BE2C (cell line): ENCODE measurements around the gene TMEM101.

ENCODE experiments used
- DNase-seq: peaks from one replicate; pipeline ENCODE4 v3.0.0-alpha.2; 2020
- H3K27me3 ChIP-seq: fragments of 250-450 bp; sonication (Bioruptor Pico); 2 replicates; pipeline ENCODE4 v1.5.1; 2020; ENCODE audit warnings: mild to moderate bottlenecking
- H3K36me3 ChIP-seq: fragments of 250-450 bp; sonication (Bioruptor Pico); 2 replicates; pipeline ENCODE4 v1.5.1; 2020; ENCODE audit warnings: mild to moderate bottlenecking
- H3K4me1 ChIP-seq: fragments of 250-450 bp; sonication (Bioruptor Pico); 2 replicates; pipeline ENCODE4 v1.5.1; 2020
- H3K4me3 ChIP-seq: 2 replicates; pipeline ENCODE4 v1.5.1; 2011; ENCODE audit warnings: low read depth, low read length
- H3K9me3 ChIP-seq: fragments of 250-450 bp; sonication (Bioruptor Pico); 2 replicates; pipeline ENCODE4 v1.5.1; 2020
- TF ChIP-seq, protein P1 (sequence below): IDR thresholded peaks from 2 replicates; pipeline ENCODE4 v1.5.1; 2012; ENCODE audit warnings: mild to moderate bottlenecking, low read depth, low read length

Gene TMEM101

DNA sequence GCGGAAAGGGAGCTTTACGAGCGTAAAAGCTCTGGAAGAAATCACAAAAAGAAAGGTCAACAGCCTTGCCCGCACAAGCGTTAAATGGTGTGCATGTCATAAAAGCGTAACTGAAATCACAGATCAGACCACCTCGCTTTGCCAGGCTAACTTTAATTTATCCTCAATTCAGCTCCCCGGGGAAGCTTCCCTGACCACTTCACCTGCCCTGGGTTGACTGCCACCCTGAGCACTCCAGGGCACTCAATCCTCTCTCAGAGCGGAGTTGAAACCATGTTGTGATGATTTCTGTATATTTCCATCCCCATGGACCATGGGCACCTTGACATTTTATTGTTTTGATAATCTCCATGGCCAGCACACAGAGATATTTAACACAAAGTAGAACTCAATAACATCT, 26.5 kb downstream of the TMEM101 start:
- H3K36me3 ChIP-seq, result no peaks in the 10 kb centered on the region
- TF ChIP-seq, protein P1, sequence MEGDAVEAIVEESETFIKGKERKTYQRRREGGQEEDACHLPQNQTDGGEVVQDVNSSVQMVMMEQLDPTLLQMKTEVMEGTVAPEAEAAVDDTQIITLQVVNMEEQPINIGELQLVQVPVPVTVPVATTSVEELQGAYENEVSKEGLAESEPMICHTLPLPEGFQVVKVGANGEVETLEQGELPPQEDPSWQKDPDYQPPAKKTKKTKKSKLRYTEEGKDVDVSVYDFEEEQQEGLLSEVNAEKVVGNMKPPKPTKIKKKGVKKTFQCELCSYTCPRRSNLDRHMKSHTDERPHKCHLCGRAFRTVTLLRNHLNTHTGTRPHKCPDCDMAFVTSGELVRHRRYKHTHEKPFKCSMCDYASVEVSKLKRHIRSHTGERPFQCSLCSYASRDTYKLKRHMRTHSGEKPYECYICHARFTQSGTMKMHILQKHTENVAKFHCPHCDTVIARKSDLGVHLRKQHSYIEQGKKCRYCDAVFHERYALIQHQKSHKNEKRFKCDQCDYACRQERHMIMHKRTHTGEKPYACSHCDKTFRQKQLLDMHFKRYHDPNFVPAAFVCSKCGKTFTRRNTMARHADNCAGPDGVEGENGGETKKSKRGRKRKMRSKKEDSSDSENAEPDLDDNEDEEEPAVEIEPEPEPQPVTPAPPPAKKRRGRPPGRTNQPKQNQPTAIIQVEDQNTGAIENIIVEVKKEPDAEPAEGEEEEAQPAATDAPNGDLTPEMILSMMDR, result no peak
- no peak for DNase-seq
- no peaks in the 10 kb centered on the region for H3K27me3 ChIP-seq
- H3K4me1 ChIP-seq, result no peaks in the 10 kb centered on the region
- no peak overlapping the region for H3K4me3 ChIP-seq
- H3K9me3 ChIP-seq, result no peaks in the 10 kb centered on the region

DNA sequence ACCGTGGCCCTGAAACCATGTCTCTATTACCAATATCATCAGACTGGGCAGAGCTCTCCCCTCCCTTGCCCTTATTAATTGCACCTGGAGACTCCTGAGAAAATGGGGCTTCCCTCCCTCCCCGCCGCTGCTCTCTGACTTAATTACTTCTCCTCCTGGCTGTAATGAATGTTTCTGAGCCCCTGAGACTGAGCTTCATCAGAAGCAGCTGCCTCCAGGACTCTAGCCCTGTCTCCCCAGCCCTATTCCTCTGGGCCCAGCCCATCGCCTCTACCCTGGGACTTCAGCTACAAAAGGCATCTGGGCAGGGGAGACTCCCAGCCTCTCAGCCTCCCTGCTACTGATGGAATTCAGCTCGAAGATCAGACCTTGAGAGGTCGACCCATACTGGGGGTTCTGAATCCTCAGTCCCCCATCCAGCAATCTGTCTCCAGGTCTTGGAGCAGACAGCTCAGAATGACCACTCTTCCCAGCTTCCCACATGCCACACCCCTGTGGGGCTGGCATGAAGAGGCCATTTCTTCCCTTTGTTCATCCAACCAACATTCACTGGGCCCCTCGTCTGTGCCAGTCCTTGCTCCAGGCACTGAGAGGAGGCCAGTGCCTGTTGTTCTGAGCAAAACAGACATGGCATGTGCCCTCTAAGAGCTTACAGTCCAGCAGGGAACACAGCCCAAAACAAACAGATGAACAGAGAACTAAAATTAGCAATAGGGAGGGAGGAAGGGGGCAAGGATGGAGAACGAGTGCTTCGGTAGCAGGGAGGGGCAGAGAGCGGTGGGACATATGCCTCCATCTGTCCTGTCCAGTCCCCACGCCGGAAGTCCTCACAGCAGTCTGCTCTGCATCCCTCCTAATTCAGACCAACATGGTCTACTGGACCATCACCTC, 27.4 kb downstream of the TMEM101 start:
- Histone ChIP-seq H3K4me1 (no peaks in the 10 kb centered on the region), H3K27me3 (no peaks in the 10 kb centered on the region), H3K4me3 (no peak overlapping the region), H3K36me3 (no peaks in the 10 kb centered on the region), H3K9me3 (no peaks in the 10 kb centered on the region)
- DNase-seq, result no peak
- TF ChIP-seq, protein P1, result no peak

DNA sequence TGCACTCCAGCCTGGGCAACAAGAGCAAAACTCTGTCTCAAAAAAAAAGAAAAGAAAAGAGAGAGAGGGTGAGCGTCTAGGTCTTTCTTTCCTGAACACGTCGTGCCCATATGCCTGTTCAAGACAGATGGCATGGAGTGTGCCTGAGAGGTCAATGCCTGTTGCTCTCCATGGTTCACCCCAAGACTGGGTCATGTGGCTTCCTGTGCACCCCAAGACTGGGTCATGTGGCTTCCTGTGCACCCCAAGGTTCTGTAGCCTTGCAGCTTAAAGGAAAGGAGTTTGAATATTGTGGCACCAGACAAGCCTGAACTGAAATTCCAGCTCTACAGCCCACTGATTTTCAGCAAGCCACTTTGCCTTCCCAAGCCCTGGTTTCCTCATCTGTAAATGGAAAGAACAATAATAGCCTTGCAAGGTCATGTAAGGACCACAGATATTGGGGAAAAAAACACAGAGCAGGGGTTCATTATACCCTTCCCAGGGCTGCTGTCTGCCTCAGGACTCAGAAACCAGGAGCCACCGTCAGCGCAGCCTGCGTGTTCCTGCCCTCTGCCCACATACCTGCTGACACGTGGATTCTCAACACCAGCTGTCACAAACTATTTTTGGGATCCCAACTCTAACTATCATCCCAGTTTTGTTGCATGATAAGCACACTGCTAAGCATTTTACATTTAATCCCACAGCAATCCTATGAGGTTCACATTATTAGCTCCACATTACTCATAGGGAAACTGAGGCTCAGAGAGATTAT, 28.4 kb downstream of the TMEM101 start:
- H3K4me3 ChIP-seq, result no peak overlapping the region
- H3K36me3 ChIP-seq, result no peaks in the 10 kb centered on the region
- H3K27me3 ChIP-seq, result no peaks in the 10 kb centered on the region
- DNase-seq, result no peak
- H3K4me1 ChIP-seq, result no peaks in the 10 kb centered on the region
- H3K9me3 ChIP-seq, result no peaks in the 10 kb centered on the region
- TF ChIP-seq, protein P1, result no peak

DNA sequence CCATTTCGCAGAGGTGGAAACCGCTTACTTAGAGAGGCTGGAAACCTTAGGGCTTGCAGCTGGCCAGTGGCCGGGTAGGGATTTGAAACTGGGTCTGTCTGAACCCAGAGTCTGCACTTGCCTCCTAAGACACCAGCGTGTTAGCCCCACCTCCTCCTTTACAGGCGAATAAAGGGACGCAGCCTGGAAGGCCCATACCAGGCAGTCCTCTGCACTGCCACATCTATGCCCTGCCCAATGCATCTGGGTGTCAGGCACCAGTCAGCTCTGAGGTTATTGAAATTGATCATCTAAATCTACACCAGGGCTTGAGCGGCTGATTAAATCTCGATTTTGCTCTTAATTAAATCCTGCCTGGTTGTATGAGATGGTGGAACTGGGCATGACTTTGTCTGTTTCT, 30.2 kb downstream of the TMEM101 start:
- Histone ChIP-seq H3K4me1 (no peaks in the 10 kb centered on the region), H3K9me3 (no peaks in the 10 kb centered on the region), H3K27me3 (no peaks in the 10 kb centered on the region), H3K36me3 (no peaks in the 10 kb centered on the region), H3K4me3 (peak overlapping the region; percentile 66)
- no peak for DNase-seq
- TF ChIP-seq, protein P1, result no peak

DNA sequence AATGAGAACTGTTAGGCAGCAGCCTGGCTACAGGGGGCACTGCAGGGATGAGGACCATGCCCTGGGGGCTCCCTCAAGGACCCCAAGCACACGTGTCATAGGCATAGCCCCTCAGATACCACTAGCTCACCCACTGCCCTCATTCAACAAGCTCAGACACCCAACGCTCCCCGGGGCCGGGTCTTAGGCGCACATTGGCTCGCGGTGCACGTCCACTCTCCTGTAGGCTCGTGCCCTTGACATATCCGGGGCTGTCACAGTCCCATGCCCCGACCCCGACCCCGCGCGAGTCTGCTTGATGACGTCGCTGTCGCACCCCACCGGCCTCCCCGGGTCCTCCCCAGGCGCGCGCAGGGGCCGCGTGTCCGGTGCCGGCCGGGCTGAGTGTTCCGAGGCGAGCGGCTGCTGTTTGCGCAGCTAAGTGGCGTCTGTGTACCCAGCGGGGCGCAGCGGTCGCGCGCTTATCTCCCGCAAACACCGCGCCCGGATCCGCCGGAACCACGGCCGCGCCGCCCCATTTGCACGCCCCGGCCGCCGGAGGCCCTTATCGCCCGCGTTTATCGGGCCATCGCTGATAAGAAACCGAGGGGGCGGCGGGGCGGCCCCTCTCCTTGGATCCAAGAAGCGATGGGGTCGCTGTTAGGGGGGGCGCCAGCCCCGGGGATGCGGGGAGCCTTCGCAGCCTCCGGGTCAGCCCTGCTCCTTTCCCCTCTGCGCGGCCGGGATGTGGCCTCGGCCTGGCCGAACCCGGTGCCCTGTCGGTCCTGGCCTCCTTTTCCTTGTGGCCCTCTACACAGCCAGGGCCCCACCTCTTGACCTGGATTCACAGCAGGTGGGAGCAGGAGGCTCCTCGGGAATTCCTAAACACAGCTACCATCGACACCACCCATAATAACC, 31.0 kb downstream of the TMEM101 start:
- no peaks in the 10 kb centered on the region for H3K4me1 ChIP-seq
- H3K9me3 ChIP-seq, result no peaks in the 10 kb centered on the region
- H3K27me3 ChIP-seq, result no peaks in the 10 kb centered on the region
- no peaks in the 10 kb centered on the region for H3K36me3 ChIP-seq
- TF ChIP-seq, protein P1, result peak; percentile 61
- H3K4me3 ChIP-seq, result peak overlapping the region; percentile 66
- peak; percentile 43 for DNase-seq
